ENCODE results near the gene NUAK2.

GRCh38 chr1:205261946-205262691 is 59.4 kb downstream of the NUAK2 start:
- no peak for TF ChIP-seq ZNF175 (tag by site-specific recombination; IDR thresholded peaks at IDR 0.05)
- no peak for TF ChIP-seq CTCF (tag by site-specific recombination; IDR thresholded peaks at IDR 0.05)
- TF ChIP-seq ZNF18 (tag by site-specific recombination; IDR thresholded peaks at IDR 0.05): no peak
- no peak for TF ChIP-seq ZNF274 (IDR thresholded peaks at IDR 0.05; ENCODE audit: low read length)
- TF ChIP-seq ZNF274 (tag by site-specific recombination; IDR thresholded peaks at IDR 0.05; ENCODE audit: borderline replicate concordance): no peak
- TF ChIP-seq ZNF623 (tag by site-specific recombination; IDR thresholded peaks at IDR 0.05): no peak
- no peak for TF ChIP-seq KLF10 (tag by site-specific recombination; IDR thresholded peaks at IDR 0.05)
- TF ChIP-seq PATZ1 (tag by site-specific recombination; IDR thresholded peaks at IDR 0.05): no peak
- no peak for TF ChIP-seq ZNF138 (tag by site-specific recombination; IDR thresholded peaks at IDR 0.05; ENCODE audit: borderline replicate concordance)
